IPS DF 4.7 (cell line): ENCODE results near the gene MSMB.
"Not testable (repeated sequence)": the region's sequence is repeated elsewhere in the genome, so short reads cannot be mapped to it uniquely, and the experiment has no call there.

Source experiments
- DNase-seq: peaks from one replicate; pipeline ENCODE4 v3.0.0-alpha.2; 2013; ENCODE audit warnings: low spot score; ENCODE audit errors: extremely low read depth

Gene MSMB

GRCh38 chr10:46046261-46046660 is at the start of gene MSMB:
Gene MSMB, minus strand, starts transcription at chr10:46046269. Its CDS starts 32 bp downstream, at chr10:46046237.
- DNase-seq = no peak

GRCh38 chr10:46094931-46095750 is 49.1 kb upstream of the MSMB start:
- DNase-seq = no peak

GRCh38 chr10:46094197-46094500 is 48.1 kb upstream of the MSMB start:
- DNase-seq = no peak

- DNase-seq = not testable (repeated sequence)
Measured at GRCh38 chr10:46093316-46094196, 47.5 kb upstream of the MSMB start.

- no peak for DNase-seq
Measured at GRCh38 chr10:46092524-46093081, 46.5 kb upstream of the MSMB start.

GRCh38 chr10:46091828-46092523 is 45.9 kb upstream of the MSMB start:
- DNase-seq = no peak

- no peak for DNase-seq
Measured at GRCh38 chr10:46091080-46091827, 45.2 kb upstream of the MSMB start.

GRCh38 chr10:46090258-46090812 is 44.3 kb upstream of the MSMB start:
- no peak for DNase-seq

- not testable (repeated sequence) for DNase-seq
Measured at GRCh38 chr10:46087381-46087780, 41.3 kb upstream of the MSMB start.

- no peak for DNase-seq
Measured at GRCh38 chr10:46084321-46085165, 38.5 kb upstream of the MSMB start.

GRCh38 chr10:46080886-46081285 is 34.8 kb upstream of the MSMB start:
- no peak for DNase-seq

- DNase-seq = no peak
Measured at GRCh38 chr10:46079831-46080585, 33.9 kb upstream of the MSMB start.

- DNase-seq = no peak
Measured at GRCh38 chr10:46077731-46078413, 31.8 kb upstream of the MSMB start.

- DNase-seq = no peak
Measured at GRCh38 chr10:46077141-46077554, 31.1 kb upstream of the MSMB start.

- no peak for DNase-seq
Measured at GRCh38 chr10:46075869-46076268, 29.8 kb upstream of the MSMB start.

- no peak for DNase-seq
Measured at GRCh38 chr10:46074196-46074946, 28.3 kb upstream of the MSMB start.

- DNase-seq = no peak
Measured at GRCh38 chr10:46073564-46073963, 27.5 kb upstream of the MSMB start.

- DNase-seq = no peak
Measured at GRCh38 chr10:46070749-46071148, 24.7 kb upstream of the MSMB start.
